Fibroblast of lung (primary cell): ENCODE data around the gene C16orf74.

Experiments used
- CTCF ChIP-seq, 2 donors: IDR thresholded peaks in 1 of 2; conservative IDR thresholded peaks in 1 of 2; 1 replicate in 1 of 2; 2 replicates in 1 of 2; pipeline ENCODE4 v1.5.1; 2011 to 2012; ENCODE audit warnings: low read length in 2 of 2, control low read depth in 1 of 2, inconsistent platforms in 1 of 2, low read depth in 1 of 2, mild to moderate bottlenecking in 1 of 2
- EZH2 ChIP-seq: IDR thresholded peaks from 2 replicates; pipeline ENCODE4 v1.5.1; 2012; ENCODE audit warnings: low read length, control low read depth, mild to moderate bottlenecking; ENCODE audit errors: missing control alignments

GRCh38 chr16:85729452-85730185 lies 21.3 kb downstream of the C16orf74 start:
- no peak for TF ChIP-seq CTCF (conservative IDR thresholded peaks at IDR 0.05 in 1 of 2, IDR thresholded peaks at IDR 0.05 in 1 of 2; ENCODE audit: low read depth in 1 of 2, low read length in 2 of 2)
- TF ChIP-seq EZH2: no peak
